ENCODE results near the gene AGPAT3.

AGPAT3 gene

DNA sequence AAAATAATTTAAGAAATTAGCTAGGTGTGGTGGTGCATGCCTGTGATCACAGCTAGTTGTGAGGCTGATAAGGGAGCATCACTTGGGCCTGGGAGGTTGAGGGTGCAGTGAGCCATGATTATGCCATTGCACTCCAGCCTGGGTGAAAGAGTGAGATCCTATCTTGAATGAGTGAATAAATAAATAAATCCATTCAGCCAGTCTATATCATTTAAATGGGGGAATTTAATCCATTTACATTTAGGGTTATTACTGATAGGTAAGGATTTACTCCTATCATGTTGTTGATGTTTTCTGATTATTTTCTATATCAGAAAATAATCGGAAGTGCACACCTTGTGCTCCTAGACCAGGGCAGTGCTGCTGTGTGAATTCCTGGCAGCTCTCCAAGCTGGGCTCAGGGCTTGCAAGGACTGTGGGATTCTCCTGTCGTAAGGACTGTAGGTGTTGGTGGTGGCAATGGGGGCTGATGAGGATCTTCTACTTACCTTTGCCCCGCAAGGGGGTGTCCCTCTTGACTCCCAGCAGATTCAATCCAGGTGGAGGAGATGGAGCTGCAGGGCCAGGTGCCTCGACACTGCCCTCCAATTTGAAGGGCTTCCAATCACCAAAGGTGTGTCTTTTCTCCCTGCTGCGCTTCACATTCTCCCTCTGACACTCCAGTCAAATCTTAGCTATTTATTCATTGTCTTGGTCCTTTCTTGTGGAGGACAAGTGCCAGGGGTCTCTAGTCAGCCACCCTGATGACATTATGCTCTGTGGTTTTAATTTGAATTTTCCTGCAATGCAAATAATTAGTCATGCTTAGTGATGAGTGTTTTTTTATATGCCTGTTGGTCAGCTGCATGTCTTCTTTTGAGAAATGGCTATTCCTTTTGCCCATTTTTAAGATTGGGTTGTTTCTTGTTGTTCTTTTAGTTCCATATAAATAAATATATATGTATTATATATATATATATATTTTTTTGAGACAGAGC lies 133.0 kb downstream of the AGPAT3 start:
- DNase-seq (ENCODE audit: low read depth), result no peak

DNA sequence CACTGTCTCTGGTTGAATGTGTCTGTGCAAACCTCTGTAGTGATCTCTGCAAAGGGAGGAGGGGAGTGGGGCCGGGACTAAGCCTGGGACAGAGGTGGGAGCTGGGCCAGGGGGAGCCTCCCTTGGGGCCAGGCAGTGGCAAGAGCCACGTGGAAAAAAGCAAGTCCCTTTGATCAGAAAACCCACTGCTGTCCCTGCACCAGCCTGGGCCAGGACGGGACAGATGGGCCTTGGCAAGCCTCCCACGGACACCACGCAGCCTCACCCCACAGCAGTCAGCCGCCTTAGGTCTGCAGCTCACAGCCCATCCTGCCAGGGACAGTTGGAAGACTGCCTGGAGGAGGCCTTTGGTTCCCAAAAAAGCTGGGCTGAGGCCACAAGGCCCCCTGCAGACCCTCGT lies 135.3 kb downstream of the AGPAT3 start:
- no peak for DNase-seq (ENCODE audit: low read depth)

DNA sequence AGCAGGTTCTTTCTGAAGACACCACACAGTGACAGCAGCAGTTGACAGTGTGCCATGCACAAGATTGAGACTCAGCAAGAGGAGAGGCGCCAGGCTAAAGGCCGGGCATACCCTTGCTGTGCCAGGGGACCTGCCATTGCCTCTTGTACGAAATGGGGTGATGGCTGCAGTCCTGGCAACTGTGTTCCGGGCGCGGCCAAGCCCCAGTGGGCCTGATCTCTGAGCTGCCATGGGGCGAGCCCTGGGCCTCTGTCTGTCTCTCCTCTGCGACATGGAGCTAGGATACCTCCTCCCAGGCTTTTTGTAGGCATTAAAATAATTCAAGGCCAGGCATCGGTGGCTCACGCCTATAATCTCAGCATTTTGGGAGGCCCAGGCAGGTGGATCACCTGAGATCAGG lies 137.5 kb downstream of the AGPAT3 start:
- no peak for DNase-seq (ENCODE audit: low read depth)

DNA sequence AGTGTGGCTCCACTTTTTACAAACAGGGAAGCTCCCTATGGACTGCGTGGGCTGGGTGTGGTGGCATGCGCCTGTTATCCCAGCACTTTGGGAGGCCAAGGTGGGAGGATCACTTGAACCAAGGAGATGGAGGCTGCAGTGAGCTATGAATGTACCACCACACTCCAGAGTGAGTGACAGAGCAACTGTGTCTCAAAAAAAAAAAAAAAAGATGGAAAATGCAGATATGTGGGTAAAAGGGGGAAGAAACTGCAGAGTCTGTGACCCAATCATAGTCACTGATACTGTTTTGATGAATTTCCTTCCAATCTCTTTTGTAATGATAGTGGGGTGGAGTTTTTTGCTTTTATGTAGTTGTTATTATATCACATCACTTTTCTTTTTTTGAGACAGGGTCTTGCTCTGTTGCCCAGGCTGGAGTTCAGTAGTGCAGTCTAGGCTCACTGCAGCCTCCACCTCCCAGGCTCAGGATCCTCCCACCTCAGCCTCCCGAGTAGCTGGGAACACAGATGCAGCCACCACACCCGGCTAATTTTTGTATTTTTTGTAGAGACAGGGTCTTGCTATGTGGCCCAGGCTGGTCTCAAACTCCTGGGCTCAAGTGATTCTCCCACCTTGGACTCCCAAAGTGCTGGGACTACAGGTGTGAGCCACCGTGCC lies 138.4 kb downstream of the AGPAT3 start:
- no peak for DNase-seq (ENCODE audit: low read depth)

DNA sequence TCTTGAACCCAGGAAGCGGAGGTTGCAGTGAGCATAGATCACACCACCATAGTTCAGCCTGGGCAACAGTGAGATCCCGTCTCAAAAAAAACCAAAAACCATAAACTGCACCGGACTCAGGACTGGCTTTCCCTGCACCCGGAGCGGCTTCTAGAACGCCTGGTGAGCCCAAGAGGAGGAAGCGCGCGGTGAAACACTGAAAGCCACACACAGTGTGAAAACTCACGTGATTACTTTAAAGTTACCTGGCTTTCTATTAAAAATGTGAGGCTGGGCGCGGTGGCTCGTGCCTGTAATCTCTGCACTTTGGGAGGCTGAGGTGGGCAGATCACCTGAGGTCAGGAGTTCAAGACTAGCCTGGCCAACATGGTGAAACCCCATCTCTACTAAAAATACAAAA lies 140.0 kb downstream of the AGPAT3 start:
- DNase-seq (ENCODE audit: low read depth), result no peak

DNA sequence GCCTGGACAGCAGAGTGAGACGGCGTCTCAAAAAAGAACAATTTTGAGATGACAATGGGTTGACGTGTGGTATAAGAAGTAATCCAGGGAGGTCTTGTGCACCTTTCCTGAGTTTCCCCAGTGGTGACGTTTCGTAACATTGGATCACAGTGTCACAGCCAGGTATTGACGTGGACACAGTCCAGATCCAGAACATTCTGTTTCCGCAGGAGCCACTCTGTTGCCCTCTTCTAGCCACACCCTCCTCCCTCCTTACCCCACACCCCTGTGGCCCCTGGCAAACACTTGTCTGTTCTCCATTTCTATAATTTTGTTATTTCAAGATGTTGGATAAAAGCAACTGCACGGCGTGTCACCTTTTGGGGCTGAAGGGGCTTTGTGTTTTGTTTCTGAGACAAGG lies 140.6 kb downstream of the AGPAT3 start:
- DNase-seq (ENCODE audit: low read depth), result no peak

DNA sequence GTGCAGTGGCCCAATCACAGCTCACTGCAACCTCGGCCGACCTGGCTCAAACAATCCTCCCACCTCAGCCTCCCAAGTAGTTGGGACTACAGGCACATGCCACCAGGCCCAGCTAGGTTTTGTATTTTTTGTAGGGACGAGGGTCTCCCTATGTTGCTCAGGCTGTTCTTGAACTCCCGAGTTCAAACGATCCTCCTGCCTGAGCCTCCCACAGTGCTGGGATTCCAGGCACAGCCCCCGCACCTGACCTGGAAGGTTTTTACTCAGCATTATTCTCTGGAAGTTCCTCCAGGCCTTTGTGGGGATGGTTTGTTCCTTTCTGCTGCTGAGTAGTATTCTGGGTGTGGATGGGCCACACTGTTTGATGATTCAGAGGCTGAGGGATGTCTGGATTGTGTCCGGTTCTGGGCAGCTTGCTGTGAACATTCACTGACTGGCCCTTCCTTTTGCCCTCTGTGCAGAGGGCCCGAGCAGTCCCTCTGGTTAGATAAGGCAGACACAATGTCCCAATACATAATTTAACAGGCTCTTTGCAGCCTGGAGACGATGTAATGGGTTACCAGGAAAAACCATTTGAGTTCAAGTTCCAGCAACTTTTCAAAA lies 141.1 kb downstream of the AGPAT3 start:
- DNase-seq (ENCODE audit: low read depth), result no peak

DNA sequence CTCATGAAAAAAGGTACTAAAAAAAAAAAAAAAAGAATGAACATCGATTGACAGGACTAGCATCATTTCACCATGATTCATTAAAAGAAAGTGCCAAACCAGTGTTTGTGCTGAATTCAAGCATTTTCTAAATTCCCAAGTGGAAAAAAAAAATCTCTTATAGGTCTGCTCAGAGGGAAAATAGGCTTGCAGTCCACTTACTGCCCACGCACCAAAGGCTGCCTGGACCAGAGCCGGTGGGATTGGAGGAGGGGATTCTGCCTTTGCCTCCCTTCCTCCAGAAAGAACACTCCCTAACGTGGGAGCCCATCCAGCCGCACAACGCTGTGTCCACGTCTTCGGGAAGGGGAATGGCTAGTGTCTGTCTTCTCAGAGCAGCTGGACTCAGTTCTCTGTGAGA lies 141.6 kb downstream of the AGPAT3 start:
- DNase-seq (ENCODE audit: low read depth), result no peak

DNA sequence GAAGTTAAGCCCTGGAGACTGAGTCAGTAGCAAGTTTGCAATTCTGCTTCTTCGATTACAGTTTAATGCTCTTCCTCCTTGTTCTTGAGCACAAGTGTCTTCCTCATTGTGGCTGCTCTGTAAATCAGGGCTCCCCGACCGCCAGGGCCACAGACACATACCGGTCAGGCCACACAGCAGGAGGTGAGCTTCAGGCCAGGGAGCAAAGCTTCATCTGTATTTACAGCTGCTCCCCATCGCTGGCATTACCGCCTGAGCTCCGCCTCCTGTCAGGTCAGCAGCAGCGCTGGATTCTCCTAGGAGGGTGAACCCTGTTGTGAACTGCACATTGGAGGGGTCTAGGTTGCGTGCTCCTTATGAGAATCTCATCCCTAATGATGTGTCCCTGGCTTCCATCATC lies 145.4 kb downstream of the AGPAT3 start:
- DNase-seq (ENCODE audit: low read depth), result no peak

DNA sequence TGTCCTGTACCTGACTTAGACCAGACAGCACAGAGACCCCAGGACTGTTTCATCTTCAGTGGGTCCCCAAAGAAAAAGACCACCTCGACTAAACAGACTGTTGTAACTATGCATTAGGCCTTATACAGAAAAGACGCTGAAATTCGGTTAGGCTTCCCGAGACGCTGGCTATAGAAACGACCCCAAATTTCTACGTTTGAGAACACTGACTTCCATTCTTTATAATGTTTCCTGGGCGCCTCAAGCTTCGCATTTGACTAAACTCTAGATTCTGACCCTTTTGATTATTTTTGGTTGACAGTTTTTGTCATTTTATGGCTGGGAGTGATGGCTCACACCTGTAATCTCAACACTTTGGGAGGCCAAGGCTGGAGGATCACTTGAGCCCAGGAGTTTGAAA lies 146.1 kb downstream of the AGPAT3 start:
- DNase-seq (ENCODE audit: low read depth), result no peak

DNA sequence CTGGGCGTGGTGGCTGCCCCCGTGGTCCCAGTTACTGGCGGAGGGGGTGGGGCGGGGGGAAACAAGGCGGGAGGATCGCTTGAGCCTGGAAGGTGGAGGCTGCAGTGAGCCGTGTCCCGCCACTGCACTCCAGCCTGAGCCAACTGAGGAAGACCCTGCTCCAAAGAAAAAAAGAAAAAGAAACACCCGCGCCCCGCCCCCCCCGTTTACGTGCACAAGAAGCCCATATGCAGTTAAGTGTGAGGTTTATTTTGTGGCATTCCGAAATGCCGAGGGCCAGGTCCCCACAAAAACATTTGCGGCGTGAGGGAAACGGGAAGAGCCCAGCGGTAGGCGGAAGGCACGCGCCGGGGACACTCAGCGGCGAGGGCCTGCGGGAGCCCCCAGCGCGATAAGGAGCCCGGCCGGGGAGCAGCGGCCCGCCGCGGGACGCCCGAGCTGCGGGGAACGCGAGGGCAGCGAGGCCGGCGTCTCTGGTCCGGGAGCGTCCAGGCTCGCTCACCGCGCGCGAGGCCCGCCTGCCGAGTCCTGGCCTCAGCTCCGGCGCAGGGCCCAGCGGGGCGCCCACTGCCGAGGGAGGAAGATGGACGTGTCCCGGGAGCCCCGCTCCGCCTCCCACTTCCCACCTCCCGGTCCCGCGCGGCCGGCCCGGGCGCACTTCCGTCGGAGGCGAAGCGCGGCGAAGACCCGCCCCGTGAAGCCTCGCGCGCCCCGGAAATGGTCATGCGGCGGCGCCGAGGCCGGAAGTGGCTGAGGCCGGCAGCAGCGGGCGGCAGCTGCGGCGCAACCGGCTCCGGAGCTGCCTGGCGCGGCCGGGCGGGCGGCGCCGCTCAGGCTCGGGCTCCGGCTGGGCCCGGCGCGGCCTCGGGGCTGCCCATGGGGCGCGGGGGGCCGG lies 146.8 kb downstream of the AGPAT3 start, which contains the start of gene TRAPPC10:
Gene TRAPPC10, plus strand, starts transcription at position 731 of the 895 bp plus-strand sequence. CDS start 185 bp downstream, outside the sequence.
- DNase-seq (ENCODE audit: low read depth), result peak; percentile 69

DNA sequence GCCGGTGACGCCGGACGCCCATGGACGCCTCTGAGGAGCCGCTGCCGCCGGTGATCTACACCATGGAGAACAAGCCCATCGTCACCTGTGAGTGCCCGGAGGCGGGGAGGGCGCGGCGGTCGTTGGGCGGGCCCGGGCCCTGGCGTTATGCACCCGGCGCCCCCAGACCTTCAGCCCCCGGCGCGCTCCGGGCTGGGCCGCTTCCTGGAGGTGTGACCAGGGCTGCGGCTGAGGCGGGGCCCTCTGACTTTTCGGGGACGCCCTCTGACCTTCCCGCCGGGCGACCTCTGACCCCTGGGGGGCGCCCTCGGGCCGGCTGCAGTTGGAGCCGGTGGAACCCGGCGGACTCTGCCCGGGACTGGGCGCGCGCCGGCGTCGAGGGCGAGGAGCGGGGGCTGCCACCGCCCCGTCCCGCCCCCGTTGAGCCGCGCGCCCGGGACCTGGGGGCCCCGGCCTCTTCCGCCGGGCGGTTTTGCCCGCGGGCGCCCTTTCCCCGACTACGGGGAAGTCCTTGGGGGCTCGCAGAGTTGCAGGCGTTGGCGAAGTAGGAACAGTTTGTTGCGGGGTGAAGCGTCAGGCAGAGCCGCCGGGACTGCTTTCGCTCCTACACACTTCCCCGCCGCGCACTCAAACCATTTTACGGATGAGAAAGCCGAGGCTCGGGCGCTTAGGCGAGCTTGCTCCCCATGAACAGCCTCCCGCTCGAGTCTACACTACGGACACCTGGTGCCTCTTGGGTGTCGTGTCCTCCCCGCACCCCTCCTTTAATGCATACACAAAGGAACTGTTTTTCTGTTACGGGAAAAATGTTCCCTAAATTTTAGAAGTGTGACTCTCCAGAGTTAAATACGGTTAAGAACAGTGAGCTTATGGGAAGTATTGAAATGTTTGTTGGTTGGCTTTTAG lies 147.7 kb downstream of the AGPAT3 start:
- DNase-seq (ENCODE audit: low read depth), result peak; percentile 65

DNA sequence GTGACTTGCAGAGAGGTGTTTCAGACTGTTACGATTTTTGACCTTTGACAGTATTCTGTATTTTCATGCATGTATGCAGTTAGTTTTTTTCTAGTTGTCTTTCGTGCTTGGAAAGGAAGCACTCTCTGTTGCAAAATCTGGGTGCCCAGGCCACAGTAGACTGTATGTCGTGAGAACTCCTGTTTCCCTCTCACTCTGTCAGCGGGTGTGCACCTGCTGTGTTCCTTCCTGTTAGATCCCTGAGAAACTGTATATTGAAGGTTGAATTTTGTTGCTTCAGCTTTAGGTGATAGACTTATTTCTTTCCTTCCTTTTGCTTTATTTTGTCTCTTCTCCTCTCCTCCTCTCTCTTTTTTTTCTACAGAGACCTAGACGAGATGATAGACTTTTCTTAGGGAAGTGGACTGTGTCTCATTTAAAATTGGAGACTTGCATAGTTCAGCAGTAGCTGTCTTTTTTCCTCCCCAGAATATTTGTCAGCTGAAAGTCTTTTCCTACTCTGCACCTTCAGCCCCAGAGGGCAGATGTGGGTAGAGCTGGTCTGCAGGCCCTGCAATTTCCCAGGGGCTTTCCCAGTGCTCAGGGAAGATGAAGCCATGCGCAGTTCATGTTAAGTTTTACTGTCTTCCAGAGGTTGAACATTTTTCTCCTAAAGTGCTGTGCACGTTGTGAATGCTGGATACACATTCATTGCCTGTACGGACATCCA lies 148.5 kb downstream of the AGPAT3 start:
- no peak for DNase-seq (ENCODE audit: low read depth)

DNA sequence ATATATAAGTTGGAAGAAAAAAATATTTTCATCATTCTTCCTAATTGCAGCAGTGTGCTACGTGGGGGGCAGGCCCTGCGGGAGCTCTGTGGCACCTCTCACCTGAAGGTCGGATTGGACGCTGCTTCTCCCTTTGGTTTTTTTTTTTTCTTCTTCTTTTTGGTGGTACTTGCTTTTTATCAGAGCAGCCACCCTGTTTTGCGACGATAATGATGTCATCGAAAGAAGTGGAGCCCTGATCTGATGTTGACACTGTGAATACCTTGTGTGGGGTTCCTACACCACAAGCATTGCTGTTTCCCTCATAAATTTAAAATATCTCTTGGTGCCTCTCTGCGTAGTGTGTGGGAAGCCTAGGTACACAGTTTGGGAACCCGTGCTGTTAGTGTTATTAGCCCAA lies 152.6 kb downstream of the AGPAT3 start:
- no peak for DNase-seq (ENCODE audit: low read depth)

DNA sequence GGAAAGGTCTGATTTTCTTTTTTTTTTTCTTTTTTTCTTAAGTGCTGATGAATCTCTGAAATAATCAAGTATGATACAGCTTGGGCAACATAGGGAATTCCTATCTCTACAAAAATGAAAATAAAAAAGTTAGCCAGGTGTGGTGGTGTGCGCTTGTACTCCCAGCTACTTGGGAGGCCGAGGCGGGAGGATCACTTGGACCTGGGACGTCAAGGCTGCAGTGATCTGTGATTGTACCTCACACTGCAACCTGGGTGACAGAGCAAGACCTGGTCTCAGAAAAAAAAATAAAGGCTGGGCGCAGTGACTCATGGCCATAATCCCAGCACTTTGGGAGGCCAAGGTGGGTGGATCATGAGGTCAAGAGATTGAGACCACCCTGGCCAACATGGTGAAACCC lies 153.1 kb downstream of the AGPAT3 start:
- DNase-seq (ENCODE audit: low read depth), result no peak

DNA sequence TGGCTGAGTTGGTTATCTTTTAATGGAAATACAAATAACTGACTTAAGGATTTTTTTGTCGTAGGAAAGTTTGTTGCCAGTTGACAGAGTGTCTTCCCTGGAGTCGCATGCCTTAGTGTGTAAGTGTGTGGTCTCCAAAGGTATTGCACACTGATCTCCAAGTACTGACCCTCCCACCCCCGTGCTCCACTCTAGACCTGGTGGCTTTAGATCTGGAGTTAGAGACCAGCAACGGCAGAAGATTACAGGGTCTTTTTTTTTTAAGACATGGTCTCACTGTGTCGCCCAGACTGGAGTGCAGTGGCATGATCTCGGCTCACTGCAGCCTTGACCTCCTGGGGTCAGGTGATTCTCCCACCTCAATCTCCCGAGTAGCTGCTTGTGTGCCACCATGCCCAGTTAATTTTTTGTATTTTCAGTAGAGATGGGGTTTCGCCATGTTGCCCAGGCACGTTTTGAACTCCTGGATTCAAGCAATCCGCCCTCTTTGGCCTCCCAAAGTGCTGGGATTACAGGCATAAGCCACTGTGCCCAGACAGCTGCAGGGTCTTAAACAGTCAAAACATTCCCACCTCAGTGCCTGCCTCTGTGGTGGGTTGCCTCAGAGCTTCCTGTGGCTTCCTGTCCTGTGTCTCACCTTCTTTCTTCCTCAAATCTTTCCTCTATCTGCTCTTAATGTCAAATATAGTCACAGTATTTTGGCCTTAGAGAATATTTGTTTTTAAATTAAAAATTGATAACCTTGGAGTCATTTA lies 154.0 kb downstream of the AGPAT3 start:
- DNase-seq (ENCODE audit: low read depth), result no peak

DNA sequence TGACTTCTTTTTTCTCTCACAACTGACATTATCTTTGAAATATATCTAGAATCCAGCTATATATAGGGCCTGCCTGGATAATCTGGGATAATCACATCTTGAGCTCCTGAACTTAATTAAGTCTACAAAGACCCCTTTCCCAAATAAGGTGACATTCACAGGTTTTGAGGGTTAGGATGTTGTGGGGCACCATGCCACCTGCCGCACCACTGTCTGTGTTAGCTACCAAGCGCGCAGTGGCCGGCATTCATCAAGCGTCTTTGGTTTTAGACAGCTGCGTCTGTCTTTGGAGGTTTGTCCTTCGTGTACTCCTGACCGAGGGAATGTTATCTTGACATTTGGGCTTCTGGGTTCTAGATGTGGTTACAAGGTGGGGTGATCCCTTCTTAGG lies 154.5 kb downstream of the AGPAT3 start:
- no peak for DNase-seq (ENCODE audit: low read depth)

DNA sequence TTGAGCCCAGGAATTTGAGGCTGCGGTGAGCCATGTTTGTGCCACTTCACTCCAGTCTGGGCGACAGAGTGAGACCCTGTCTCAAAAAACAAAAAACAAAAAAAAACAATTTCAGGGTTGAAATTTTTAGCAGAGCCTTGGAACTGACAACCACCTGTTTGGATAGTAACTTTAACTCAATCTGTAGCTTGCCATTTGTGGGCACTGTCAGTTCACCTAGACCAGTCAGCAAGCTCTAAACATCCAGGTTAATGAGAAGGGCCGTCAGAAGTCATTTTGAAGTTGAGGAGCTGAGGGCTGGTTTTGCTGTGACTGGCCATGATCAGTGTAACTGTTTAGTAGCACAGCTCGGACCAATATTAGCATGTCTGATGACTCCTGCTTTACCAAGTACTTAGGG lies 155.5 kb downstream of the AGPAT3 start:
- no peak for DNase-seq (ENCODE audit: low read depth)

DNA sequence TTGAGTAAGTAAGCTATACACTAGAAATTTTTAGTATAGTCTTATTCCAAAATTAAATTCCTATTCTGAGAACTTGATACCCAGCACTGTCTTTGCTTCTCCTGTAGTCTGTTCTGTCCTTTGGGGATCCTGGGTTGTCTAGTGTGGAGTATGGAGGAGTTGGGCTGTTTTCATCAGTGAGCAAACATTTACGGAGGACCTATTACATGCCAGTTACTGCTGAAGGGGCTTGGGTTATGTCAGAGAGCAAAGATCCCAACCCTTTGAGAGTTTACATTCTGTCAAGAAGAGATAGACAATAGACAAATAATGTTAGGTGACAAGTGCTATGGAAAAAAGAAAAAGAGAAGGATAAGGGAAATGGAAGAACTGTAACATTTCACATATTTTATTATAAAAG lies 156.0 kb downstream of the AGPAT3 start:
- no peak for DNase-seq (ENCODE audit: low read depth)
